ENCODE measurements around the gene CCDC88B.

DNA sequence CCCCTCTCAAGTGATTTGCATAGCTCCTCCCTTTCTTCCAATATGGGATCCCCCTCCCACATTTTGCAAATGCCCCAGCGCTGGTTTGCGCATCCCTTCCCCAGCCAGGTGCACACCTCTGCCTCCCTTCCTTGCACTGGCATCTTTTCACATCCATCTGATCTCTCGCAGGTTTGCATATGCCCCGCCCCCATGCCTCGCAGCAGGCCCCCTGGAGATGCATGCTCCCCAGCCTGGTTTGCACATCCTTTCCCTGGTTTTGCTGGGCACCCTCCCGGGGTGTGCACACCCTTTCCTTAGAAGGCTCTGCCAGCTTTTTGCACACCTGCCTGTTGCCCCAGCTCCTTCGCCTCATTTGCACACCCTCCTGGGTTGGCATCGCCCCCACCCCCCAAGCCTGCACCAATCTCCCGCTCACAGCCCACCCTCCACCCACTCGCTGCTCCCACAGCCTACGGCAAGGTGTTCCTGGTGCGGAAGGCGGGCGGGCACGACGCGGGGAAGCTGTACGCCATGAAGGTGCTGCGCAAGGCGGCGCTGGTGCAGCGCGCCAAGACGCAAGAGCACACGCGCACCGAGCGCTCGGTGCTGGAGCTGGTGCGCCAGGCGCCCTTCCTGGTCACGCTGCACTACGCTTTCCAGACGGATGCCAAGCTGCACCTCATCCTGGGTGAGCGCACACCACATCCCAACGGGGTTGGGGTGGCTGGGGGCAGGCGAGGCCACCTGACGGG, 19.9 kb downstream of the CCDC88B start:
- no peak for TF ChIP-seq POLR2A (IDR thresholded peaks at IDR 0.05; ENCODE audit: low read depth, low read length)
- no peak for TF ChIP-seq TAF1 (IDR thresholded peaks at IDR 0.05; ENCODE audit: borderline replicate concordance, low read depth, low read length)
- TF ChIP-seq POLR2AphosphoS5 (IDR thresholded peaks at IDR 0.05; ENCODE audit: low read depth, low read length), result no peak
